ENCODE results near the gene ZC3H4.

DNA sequence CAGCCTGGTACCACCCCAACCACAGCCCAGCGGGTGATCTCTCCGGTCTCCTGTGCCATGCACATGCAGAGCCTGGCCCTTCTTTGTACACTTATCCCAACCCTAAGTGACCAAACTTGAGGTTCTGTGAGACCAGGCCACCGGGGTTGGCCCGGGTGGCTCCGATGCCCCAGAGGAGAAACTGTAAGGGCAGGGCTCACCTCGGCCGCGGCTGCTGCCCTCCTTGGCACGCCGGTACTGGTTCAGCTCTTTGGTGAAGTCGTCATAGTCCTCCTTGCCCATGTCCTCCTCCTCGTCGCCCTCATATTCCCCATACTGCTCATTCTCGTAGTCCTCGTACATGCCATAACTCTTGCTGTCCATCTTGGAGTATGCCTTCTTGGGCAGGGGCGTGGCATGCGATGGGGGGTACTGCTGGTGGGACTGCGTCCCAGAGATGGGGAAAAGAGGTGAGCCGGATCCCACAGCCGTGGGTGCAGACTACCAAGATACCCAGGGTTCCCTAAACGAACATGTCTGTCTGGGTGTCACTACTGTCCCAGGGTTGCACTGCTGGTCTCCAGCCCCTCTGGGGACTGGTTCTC lies 23.7 kb downstream of the ZC3H4 start:
- TF ChIP-seq, protein P1, sequence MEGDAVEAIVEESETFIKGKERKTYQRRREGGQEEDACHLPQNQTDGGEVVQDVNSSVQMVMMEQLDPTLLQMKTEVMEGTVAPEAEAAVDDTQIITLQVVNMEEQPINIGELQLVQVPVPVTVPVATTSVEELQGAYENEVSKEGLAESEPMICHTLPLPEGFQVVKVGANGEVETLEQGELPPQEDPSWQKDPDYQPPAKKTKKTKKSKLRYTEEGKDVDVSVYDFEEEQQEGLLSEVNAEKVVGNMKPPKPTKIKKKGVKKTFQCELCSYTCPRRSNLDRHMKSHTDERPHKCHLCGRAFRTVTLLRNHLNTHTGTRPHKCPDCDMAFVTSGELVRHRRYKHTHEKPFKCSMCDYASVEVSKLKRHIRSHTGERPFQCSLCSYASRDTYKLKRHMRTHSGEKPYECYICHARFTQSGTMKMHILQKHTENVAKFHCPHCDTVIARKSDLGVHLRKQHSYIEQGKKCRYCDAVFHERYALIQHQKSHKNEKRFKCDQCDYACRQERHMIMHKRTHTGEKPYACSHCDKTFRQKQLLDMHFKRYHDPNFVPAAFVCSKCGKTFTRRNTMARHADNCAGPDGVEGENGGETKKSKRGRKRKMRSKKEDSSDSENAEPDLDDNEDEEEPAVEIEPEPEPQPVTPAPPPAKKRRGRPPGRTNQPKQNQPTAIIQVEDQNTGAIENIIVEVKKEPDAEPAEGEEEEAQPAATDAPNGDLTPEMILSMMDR (conservative IDR thresholded peaks at IDR 0.05; ENCODE audit: low read depth, low read length), result no peak
- TF ChIP-seq EZH2 (IDR thresholded peaks at IDR 0.05; ENCODE audit: borderline replicate concordance, low read depth, low read length, poor library complexity, severe bottlenecking), result no peak

Measured in A673 (cell line).